Endothelial cell of umbilical vein (primary cell): ENCODE data around the gene PI4K2B. TPM values are rescaled to one million over a fixed set of nuclear protein-coding genes. Genes with fewer than 3 reads are reported as not detected.
"Not testable (repeated sequence)": the region's sequence is repeated elsewhere in the genome, so short reads cannot be mapped to it uniquely, and the experiment has no call there.

Experiments used
- BruUV-seq: library from RNA; stranded (reverse); fragments of 400-500 nt; replicated peaks from 2 replicates; lab custom pipeline; 2021; lab: Mats Ljungman, UMichigan
- CTCF ChIA-PET: fragments of 300-600, 350-600 bp; sonication (Branson Sonifier 250); formaldehyde crosslinking; loops from one replicate; lab custom pipeline; 2021; ENCODE audit warnings: antibody characterized with exemption, inconsistent platforms; lab: Charles Lee
- POLR2A ChIA-PET: fragments of 300-600, 350-600 bp; sonication (Branson Sonifier 250); formaldehyde crosslinking; loops from one replicate; lab custom pipeline; 2021; ENCODE audit warnings: antibody characterized with exemption, inconsistent platforms; lab: Charles Lee
- DNase-seq: peaks from one replicate; pipeline ENCODE4 v3.0.0-alpha.2; 2011; ENCODE audit warnings: low read depth, low spot score
- FAIRE-seq: peaks from 2 replicates; lab custom pipeline; 2011; peaks lifted over from hg19 to GRCh38; lab: Jason Lieb, UNC
- H2AFZ ChIP-seq: 2 replicates; pipeline ENCODE4 v1.6.0; 2012; ENCODE audit warnings: low read depth, low read length, control low read depth, inconsistent platforms
- H3K27ac ChIP-seq: 2 replicates; pipeline ENCODE4 v1.5.1; 2011; ENCODE audit warnings: low read depth, mild to moderate bottlenecking, control low read depth, low read length, moderate library complexity; ENCODE audit not compliant: insufficient read depth
- H3K27me3 ChIP-seq, 2 experiments: 2 replicates each; pipeline versions ENCODE4 v1.6.0 to v1.6.1; 2011; ENCODE audit warnings: low read length in 2 of 2, mixed read lengths in 1 of 2; ENCODE audit not compliant: control insufficient read depth in 2 of 2, insufficient read depth in 2 of 2
- H3K36me3 ChIP-seq, 2 experiments: 2 replicates in 1 of 2; 3 replicates in 1 of 2; pipeline ENCODE4 v1.5.1; 2011; ENCODE audit warnings: low read length in 2 of 2, mild to moderate bottlenecking in 1 of 2, moderate library complexity in 1 of 2; ENCODE audit not compliant: control insufficient read depth in 2 of 2, insufficient read depth in 2 of 2; ENCODE audit errors: extremely low read depth in 1 of 2
- H3K4me1 ChIP-seq: 3 replicates; pipeline ENCODE4 v1.5.1; 2011; ENCODE audit warnings: mild to moderate bottlenecking, low read length; ENCODE audit not compliant: control insufficient read depth, insufficient read depth; ENCODE audit errors: extremely low read depth
- H3K4me2 ChIP-seq: 2 replicates; pipeline ENCODE4 v1.6.1; 2011; ENCODE audit warnings: low read length, control low read depth, mixed read lengths; ENCODE audit not compliant: insufficient read depth
- H3K4me3 ChIP-seq, 3 experiments: fragments of 200-600 bp in 1 of 3; sonication (generic), shearing (Covaris generic) in 1 of 3; replicated peaks in 1 of 3; 2 replicates each; pipeline ENCODE4 v1.5.1; 2011 to 2016; ENCODE audit warnings: control low read depth in 3 of 3, low read length in 3 of 3, mild to moderate bottlenecking in 2 of 3, inconsistent platforms in 1 of 3, low read depth in 1 of 3, moderate library complexity in 1 of 3; ENCODE audit not compliant: insufficient read depth in 1 of 3
- H3K79me2 ChIP-seq: 2 replicates; pipeline ENCODE4 v1.6.0; 2012; ENCODE audit warnings: low read length, inconsistent platforms; ENCODE audit not compliant: control insufficient read depth, insufficient read depth
- H3K9ac ChIP-seq: replicated peaks from 2 replicates; pipeline ENCODE3; 2011; ENCODE audit warnings: low read length, control low read depth; ENCODE audit not compliant: insufficient read depth; ENCODE audit errors: extremely low read depth
- H3K9me1 ChIP-seq: replicated peaks from 3 replicates; pipeline ENCODE4 v1.6.0; 2011; ENCODE audit warnings: mild to moderate bottlenecking, low read length; ENCODE audit not compliant: control insufficient read depth, insufficient read depth; ENCODE audit errors: extremely low read depth
- H3K9me3 ChIP-seq: replicated peaks from 2 replicates; pipeline ENCODE4 v1.5.1; 2012; ENCODE audit warnings: low read length, inconsistent platforms; ENCODE audit not compliant: control insufficient read depth, insufficient read depth
- H4K20me1 ChIP-seq: replicated peaks from 2 replicates; pipeline ENCODE3; 2011; ENCODE audit warnings: mild to moderate bottlenecking, low read length; ENCODE audit not compliant: control insufficient read depth, insufficient read depth; ENCODE audit errors: extremely low read depth
- EZH2 ChIP-seq: IDR thresholded peaks from 2 replicates; pipeline ENCODE4 v1.6.1; 2012; ENCODE audit warnings: borderline replicate concordance, low read depth, mild to moderate bottlenecking, moderate library complexity, low read length, inconsistent platforms; ENCODE audit not compliant: severe bottlenecking
- FOS ChIP-seq: IDR thresholded peaks from 2 replicates; pipeline ENCODE4 v1.6.1; 2011; ENCODE audit warnings: mild to moderate bottlenecking, low read length, moderate library complexity, borderline replicate concordance; ENCODE audit not compliant: insufficient read depth
- GATA2 ChIP-seq: IDR thresholded peaks from 2 replicates; pipeline ENCODE4 v1.7.0; 2011; ENCODE audit warnings: low read depth, mild to moderate bottlenecking, moderate library complexity, mixed read lengths, low read length; ENCODE audit not compliant: insufficient read length, insufficient read depth
- JUN ChIP-seq: IDR thresholded peaks from 2 replicates; pipeline ENCODE4 v1.6.1; 2011; ENCODE audit warnings: borderline replicate concordance, low read depth; ENCODE audit not compliant: insufficient read length, insufficient read depth
- MYC ChIP-seq: IDR thresholded peaks from one replicate; pipeline ENCODE4 v1.6.1; 2011; ENCODE audit warnings: mild to moderate bottlenecking, low read depth, low read length
- POLR2A ChIP-seq: IDR thresholded peaks from 2 replicates; pipeline ENCODE4 v1.6.1; 2012; ENCODE audit warnings: low read depth, mild to moderate bottlenecking, control low read depth, low read length
- POLR2AphosphoS5 ChIP-seq: IDR thresholded peaks from 2 replicates; pipeline ENCODE4 v1.6.1; 2012; ENCODE audit warnings: low read depth, mild to moderate bottlenecking, control low read depth, low read length, moderate library complexity; ENCODE audit not compliant: insufficient read depth
- dilution Hi-C: fragments of 300-500 bp; cut with MboI; formaldehyde crosslinking; loops from one replicate; pipeline ENCODE4 v1.15.0; 2019; ENCODE audit warnings: low sequenced_read_pairs; ENCODE audit not compliant: extremely low pct_ligation_motif_present
- intact Hi-C: fragments of 100-400 bp; cut with micrococcal nuclease; formaldehyde crosslinking; loops from one replicate; pipeline ENCODE4 v1.10.0; 2022
- polyA plus RNA-seq, 4 experiments: library from polyadenylated mRNA; depleted of rRNA in 3 of 4; stranded (reverse) in 3 of 4; unstranded in 1 of 4; fragments of >200 nt; gene quantifications; 2 replicates each; pipeline versions ENCODE4 v1.2.1 to v1.2.3, GENCODE V29; 2011 to 2012; ENCODE audit warnings: missing spikeins in 1 of 4
- total RNA-seq: library from RNA; stranded (reverse); gene quantifications from 2 replicates; pipeline ENCODE4 v1.2.3, GENCODE V29; 2021
- TF ChIP-seq, protein P1 (sequence below): IDR thresholded peaks from 2 replicates; pipeline ENCODE4 v1.6.1; 2011; ENCODE audit not compliant: insufficient read depth, insufficient read length
- TF ChIP-seq, protein P2 (sequence below), 2 donors: IDR thresholded peaks; 1 replicate in 1 of 2; 2 replicates in 1 of 2; pipeline ENCODE4 v1.5.1; 2011; ENCODE audit warnings: low read length in 2 of 2, mild to moderate bottlenecking in 2 of 2, moderate library complexity in 2 of 2, control low read depth in 1 of 2, inconsistent platforms in 1 of 2, low read depth in 1 of 2; ENCODE audit not compliant: insufficient read depth in 1 of 2; ENCODE audit errors: extremely low read depth in 1 of 2

Gene PI4K2B
- total and polyA plus RNA-seq, 2 donors (not counting 3 experiments of a cell fraction or from before 2014, with no cell fraction given), result 3.5 to 19.3 TPM

DNA sequence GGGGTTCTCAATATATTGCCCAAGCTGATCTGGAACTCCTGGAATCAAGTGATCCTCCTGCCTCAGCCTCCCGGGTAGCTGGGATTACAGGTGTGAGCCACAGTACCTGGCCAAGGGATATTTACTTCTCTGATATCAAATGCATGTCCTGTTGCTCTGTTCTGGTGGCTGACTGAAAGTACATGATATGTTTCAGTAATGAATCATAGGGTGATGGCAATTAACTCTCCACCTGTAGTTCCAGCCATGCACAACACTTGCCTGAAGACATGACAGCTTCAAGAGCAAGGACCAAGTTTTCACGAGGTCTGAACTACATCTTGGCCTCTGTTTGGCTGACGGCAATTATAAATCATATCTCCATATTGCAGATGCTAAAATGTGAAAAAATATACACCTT is 87.9 kb downstream of the PI4K2B start:
- no peaks in the 10 kb centered on the region for H3K27me3 ChIP-seq
- H3K27ac ChIP-seq, result no peak overlapping the region
- H3K79me2 ChIP-seq, result no peaks in the 10 kb centered on the region
- no peak overlapping the region for H2AFZ ChIP-seq
- no peak for DNase-seq
- POLR2A ChIA-PET, result no interaction called here
- intact Hi-C loops, result no loop called here
- no peaks in the 10 kb centered on the region for H4K20me1 ChIP-seq
- H3K9ac ChIP-seq, result no peak overlapping the region
- no TSS peak for BruUV-seq
- dilution Hi-C loops, result no loop called here
- peaks cover 2% of the 10 kb centered on the region in 2 experiments for H3K36me3 ChIP-seq
- no peak overlapping the region for H3K4me2 ChIP-seq
- no peak for FAIRE-seq
- H3K4me1 ChIP-seq, result no peaks in the 10 kb centered on the region
- no peaks in the 10 kb centered on the region for H3K9me3 ChIP-seq
- H3K9me1 ChIP-seq, result no peaks in the 10 kb centered on the region
- TF ChIP-seq, protein P1, sequence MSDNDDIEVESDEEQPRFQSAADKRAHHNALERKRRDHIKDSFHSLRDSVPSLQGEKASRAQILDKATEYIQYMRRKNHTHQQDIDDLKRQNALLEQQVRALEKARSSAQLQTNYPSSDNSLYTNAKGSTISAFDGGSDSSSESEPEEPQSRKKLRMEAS, result no peak
- no peak for TF ChIP-seq EZH2
- no peak for TF ChIP-seq POLR2AphosphoS5
- TF ChIP-seq FOS, result no peak
- TF ChIP-seq GATA2, result no peak
- TF ChIP-seq JUN, result no peak
- TF ChIP-seq POLR2A, result no peak
- TF ChIP-seq MYC, result no peak
- TF ChIP-seq, protein P2, sequence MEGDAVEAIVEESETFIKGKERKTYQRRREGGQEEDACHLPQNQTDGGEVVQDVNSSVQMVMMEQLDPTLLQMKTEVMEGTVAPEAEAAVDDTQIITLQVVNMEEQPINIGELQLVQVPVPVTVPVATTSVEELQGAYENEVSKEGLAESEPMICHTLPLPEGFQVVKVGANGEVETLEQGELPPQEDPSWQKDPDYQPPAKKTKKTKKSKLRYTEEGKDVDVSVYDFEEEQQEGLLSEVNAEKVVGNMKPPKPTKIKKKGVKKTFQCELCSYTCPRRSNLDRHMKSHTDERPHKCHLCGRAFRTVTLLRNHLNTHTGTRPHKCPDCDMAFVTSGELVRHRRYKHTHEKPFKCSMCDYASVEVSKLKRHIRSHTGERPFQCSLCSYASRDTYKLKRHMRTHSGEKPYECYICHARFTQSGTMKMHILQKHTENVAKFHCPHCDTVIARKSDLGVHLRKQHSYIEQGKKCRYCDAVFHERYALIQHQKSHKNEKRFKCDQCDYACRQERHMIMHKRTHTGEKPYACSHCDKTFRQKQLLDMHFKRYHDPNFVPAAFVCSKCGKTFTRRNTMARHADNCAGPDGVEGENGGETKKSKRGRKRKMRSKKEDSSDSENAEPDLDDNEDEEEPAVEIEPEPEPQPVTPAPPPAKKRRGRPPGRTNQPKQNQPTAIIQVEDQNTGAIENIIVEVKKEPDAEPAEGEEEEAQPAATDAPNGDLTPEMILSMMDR (IDR thresholded peaks at IDR 0.05; ENCODE audit: extremely low read depth in 1 of 2, insufficient read depth in 1 of 2, low read depth in 1 of 2, low read length in 2 of 2), result no peak
- H3K4me3 ChIP-seq, result no peak overlapping the region
- CTCF ChIA-PET, result interaction anchor here (2.2 kb wide), 2 partner anchors 10 to 45 kb away, joined by 6 to 9 read pairs; partner anchors contain the start of gene ZCCHC4

DNA sequence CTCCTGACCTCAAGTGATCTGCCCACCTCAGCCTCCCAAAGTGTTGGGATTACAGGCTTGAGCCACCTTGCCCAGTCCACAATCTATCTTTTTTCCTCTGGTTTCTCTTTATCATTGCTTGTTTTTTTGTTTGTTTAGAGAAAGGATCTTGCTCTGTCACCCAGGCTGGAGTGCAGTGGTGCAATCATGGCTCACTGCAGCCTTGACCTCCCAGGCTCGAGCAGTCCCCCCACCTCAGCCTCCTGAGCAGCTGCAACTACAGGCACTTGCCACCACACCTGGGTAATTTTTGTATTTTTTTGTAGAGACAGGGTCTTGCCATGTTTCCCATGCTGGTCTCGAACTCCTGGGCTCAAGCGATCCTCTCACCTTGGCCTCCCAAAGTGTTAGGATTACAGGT is 94.6 kb downstream of the PI4K2B start:
- H3K27ac ChIP-seq, CTCF ChIA-PET, H3K9ac ChIP-seq, H3K79me2 ChIP-seq, H4K20me1 ChIP-seq, H3K9me3 ChIP-seq, H3K9me1 ChIP-seq, BruUV-seq, intact Hi-C loops, FAIRE-seq, H3K4me3 ChIP-seq, H3K4me2 ChIP-seq, H3K27me3 ChIP-seq, H2AFZ ChIP-seq, H3K36me3 ChIP-seq, H3K4me1 ChIP-seq, dilution Hi-C loops, DNase-seq, POLR2A ChIA-PET: not testable (repeated sequence)
